Ecto neural progenitor cell (in vitro differentiated cells): ENCODE measurements around the gene EPS15.
"Not testable (repeated sequence)": the region's sequence is repeated elsewhere in the genome, so short reads cannot be mapped to it uniquely, and the experiment has no call there.

Experiments
- DNase-seq: peaks from one replicate; pipeline ENCODE4 v3.0.0-alpha.2; 2018; ENCODE audit warnings: low spot score

The EPS15 gene

DNA sequence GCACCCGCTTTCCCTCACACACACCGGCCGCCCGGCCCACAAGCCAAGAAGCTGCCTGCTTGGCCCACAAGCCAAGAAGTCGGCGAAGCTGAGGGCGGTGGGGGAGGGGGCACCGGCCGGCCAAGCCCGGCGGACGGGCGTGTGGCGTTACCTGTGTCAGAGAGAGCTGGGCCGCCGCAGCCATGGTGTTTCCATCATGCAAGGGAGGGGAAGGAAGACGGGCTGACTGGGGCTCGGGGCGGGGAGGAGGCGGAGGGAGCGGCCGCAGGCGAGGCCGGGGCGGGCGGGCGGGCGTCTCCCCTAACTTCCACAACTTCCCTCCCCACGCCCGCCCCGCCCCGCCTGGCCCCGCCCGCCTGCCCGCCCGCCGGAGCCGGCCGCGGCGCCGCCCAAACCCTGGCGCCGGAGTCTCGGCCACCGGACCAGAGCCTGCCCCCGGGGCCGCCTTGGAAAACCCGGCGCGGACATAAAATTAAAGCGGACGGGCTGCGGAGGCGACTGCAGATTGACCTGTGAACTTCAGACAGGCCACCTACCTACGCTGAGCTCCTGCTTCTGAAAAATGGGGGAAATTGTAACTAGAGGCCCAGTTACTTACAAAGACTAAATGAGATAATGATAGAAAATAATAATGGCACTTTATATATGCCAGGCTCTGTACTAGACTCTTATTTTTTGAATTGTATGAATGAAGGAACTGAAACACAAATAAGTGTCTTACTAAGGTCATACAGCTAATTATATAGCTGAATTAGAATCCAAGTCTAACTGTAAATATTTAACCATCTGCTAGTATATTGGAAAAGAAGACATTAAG is at the start of gene EPS15:
EPS15 (minus strand) TSS at position 219 of the 817 bp plus-strand sequence; CDS start at position 184, 35 bp downstream.
- peak; percentile 94 for DNase-seq

DNA sequence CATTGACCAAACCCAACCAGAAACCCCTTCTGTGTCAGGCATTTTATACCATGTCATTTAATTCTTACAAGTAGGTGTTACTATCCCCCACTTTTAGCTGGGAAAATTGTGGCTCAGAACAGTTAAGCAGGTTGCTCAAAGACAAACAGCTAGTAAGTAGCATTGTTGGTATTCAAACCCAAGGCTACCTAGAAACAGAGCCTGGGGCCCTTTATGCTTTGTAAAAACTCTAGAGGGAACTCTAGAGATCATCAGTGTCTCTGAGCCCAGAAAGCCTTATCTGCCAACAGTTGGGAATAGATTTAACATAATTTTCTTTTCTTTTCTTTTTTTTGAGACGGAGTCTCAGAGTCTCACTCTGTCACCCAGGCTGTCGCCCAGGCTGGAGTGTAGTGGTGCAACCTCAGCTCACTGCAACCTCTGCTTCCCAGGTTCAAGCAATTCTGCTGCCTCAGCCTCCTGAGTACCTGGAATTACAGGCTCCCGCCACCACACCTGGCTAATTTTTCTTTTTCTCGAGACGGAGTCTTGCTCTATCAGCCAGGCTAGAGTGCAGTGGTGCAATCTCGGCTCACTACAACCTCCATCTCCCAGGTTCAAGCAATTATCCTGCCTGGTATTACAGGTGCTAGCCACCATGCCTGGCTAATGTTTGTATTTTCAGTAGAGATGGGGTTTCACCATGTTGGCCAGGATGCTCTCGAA is 49.3 kb upstream of the EPS15 start:
- DNase-seq, result no peak

DNA sequence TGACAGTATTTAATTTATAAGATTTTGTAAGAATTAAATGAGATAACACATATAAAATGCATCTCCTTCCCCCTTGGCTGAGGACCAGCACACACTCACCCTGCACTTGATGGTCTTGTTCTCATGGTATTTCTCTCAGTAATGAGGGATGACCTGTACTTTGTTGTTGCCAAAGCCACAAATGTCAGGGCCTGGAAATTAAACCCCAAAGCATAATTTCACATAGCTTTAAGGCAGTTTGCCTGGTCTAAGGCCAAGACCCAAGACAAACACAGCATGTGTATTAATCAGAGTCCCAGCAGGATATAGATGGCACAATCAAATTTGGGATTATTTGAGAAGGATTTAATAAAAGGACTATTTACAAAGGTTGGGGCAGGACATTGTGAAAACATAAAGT is 48.6 kb upstream of the EPS15 start:
- DNase-seq, result no peak

DNA sequence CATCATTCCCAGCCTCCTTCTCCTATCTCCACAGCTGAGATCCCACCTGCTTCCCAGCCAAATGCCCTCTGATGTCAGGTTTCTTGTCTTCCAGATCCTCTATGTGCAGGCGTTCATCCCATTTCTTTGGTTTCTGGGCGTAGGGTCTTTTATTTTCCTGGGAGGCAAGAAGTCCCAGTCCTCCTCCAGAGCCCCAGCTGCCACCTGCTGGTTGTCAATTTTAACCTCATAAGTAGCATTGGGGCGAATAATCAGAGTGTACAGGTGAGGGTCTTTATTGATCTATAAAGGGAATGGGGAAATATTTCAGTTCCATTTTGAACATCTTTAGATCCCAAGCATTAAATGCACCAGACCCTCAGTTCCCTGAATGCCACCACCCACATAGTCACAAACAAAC is 47.2 kb upstream of the EPS15 start:
- DNase-seq, result no peak

DNA sequence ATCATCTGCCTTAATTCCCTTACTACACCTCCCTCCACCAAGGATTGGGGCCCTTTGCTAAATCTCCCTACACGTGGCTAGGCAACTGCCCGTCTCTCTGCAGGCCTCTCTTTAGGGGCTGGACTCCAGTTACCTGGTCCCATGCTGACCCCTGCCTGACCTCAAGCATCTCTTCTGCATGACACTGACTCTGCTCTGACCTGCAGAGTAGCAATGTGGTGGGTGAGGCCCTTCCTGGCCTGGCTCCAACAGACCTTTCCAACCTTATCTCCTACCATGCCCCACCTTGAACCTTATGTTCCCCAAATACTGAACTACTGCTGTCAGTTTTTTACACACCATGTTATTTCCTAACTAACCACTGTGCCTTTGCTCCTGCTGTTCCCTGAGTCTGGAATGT is 45.9 kb upstream of the EPS15 start:
- no peak for DNase-seq

DNA sequence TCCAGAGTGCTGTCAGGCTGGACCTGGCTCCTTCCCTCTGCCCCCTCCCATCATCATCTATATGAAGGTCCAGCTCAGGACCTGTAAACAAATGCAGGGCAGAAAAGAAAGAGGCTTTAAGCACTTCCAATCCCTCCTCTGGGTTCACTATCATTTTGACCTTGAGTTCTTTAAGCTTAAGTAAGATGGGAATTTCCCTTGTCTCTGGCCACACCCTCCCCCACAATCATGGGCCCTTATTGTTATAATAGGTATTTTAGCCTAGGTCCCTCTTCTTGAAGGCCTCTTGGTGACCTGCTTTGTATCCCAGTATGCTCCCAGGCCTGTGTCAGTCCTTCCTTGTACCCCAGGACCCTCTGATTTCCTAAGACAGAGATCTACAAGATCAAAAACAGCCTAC is 45.1 kb upstream of the EPS15 start:
- DNase-seq, result no peak

DNA sequence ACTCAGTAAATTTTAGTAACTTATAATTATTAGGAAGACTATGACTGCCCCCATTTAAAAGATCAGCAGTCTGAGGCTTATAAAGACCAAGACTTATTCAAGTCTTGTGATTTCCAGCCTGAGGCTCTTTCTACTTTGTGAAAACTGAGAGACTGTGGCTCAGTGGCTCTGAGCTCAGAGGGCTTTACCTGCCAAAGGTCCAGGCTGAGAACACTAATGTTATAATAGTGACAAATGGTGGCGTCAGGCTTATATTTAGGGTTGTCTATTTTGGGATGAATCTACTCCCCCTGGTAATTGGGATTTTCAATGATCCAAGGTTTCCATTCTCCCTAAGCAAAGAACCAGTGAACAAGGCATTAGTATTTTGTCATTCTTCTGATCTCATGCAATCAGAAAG is 42.6 kb upstream of the EPS15 start:
- DNase-seq, result no peak

DNA sequence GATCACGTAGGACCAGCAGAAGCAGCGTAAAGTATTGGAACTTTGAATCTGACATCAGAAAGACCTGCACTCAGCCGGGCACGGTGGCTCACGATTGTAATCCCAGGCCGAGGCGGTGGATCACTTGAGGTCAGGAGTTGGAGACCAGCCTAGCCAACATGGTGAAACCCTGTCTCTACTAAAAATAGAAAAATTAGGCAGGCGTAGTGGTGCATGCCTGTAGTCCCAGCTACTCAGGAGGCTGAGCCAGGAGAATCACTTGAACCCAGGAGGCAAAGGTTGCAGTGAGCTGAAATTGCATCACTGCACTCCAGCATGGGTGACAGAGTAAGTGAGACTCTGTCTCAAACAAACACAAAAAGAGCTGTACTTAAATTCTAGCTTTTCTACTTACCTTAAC is 41.8 kb upstream of the EPS15 start:
- not testable (repeated sequence) for DNase-seq

DNA sequence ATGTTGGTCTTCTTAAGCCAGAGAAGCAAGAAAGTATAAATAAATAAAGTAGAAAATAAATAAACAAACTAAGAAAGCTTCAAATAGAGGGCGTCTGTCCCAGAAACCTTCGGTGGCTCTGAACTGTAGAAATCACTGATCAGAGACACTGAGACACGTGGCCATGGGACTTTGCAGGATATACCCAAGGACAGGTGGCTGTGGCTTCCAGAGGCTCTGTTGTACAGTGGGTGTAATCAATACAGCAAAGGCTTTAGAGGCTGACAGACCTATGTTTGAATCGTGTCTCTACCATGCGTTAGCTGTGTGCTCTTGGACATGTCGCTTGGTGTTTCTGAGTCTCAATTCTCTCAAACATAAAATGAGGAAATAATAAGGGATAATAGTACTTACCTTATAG is 41.0 kb upstream of the EPS15 start:
- DNase-seq, result no peak

DNA sequence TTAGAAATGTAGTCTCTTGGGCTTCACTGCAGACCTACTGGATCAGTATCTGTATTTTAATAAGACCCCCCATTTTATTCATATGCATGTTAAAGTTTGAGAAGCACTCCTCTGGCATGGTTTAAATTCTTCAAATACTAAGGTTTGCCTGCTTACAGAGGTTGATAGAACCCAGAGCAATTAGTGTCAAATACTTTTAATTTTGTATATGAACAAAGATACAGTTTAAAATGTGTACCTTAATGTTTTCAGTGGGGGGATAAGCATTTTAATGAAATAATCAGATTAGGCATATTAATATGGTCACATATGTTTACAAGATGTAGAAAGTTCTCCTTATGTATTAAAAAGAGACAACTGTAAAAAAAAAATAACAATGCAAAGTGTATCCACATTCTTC is 40.4 kb upstream of the EPS15 start:
- no peak for DNase-seq

DNA sequence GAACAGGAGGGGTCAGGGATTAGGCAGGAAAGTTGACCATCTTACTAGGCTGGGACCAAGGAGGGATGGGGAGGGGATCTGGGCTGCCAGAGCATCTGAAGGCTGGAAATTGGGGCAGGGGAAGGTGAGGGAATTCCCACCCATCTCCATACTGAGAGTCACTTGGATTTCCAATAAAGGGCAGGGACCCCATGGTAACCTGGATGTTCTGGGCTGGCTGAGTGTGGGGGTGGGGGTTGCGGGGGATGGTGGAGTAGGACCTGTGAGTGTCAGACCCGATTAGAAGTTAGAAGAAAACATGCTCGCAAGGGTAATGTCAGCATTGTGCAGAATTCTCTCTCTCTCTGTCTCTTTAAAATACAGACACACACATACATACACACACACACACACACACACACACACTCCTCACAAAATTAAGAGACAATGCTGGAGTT is 40.0 kb upstream of the EPS15 start:
- no peak for DNase-seq

DNA sequence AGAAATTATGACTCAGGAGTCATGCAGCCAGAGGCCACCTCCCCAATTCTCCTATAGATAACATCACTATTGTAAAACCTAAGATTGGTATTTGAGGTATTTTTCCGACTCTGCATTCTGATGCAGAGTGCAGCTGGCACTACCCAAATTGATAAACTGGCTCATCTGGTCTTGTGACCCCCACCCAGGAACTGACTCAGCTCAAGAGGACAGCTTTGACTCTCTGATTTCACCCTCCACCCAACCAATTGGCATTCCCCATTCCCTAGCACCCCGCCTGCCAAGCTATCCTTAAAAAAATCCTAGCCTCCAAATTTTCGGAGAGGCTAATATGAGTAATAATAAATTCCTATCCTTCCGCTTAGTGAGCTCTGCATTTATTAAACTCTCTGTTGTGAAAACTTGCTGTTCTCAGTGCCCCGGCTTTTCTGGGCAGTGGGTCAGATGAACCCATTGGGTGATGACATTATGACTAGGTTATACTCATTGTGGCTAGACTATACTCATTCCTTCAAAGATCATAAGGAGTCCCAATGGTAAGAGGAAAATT is 39.4 kb upstream of the EPS15 start:
- no peak for DNase-seq

DNA sequence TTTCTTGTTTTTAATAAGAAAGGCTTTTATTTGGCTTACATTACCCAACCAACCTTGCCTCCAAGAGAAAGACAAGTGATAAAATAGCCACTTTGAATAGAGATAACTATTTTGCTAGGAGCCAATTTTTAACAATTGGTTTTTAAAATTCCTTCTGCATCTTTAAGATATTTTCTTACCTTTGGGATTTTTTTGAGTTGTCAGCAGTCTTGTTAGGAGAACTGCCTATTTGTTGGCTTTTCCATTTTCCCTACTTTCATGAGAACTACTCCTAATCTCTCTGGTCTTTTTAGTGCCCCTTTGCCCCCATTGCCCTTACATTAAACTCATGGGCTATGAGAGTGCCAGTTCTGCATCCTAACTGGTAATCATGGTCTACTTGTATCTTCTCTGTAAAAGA is 38.1 kb upstream of the EPS15 start:
- DNase-seq, result no peak

DNA sequence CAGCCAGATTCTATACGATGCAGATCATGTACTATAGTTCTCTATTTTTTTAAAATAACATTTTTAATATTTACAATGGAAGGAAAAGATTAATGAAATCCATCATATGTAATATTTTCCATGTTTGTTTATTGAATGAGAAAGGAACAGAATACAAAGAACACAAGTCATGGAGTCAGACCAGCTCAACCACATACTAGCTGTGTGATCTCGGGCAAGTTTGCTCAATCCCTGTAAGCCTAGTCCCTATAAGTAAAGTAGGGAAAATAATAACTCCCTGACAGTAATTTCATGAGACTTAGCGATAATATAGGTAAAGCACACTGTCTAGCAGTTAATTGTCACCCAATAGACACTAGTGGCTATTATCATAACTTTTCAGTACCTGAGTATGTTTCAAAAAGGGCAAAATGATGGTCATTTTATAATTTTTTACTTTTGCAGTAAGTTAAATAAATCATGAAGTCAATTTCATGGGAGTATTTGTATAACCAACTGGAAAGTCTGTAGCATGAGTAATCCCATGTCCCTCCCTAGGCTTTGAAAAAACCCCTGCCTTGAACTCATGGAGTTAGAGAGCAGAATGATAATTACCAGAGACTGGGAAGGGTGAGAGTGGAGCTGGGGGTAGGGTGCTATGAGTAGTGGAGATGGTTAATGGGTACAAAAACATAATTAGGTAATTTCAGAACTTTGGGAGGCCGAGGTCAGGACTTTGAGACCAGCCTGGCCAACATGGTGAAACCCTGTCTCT is 37.0 kb upstream of the EPS15 start:
- no peak for DNase-seq

DNA sequence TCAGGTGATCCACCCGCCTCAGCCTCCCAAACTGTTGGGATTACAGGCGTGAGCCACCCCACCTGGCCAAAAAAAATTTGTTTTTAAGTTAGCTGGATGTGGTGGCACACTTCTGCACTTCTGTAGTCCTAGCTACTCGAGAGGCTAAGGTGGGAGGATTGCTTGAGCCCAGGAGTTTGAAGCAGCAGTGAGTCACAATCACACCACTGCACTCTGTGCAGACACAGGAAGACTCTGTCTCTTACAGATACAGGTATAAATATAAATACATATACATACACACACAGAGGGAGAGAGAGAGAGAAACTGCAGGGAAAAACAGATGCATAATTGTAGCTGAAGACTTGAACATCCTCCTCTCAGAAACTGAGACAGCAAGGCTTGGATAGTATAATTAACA is 34.8 kb upstream of the EPS15 start:
- DNase-seq, result no peak

DNA sequence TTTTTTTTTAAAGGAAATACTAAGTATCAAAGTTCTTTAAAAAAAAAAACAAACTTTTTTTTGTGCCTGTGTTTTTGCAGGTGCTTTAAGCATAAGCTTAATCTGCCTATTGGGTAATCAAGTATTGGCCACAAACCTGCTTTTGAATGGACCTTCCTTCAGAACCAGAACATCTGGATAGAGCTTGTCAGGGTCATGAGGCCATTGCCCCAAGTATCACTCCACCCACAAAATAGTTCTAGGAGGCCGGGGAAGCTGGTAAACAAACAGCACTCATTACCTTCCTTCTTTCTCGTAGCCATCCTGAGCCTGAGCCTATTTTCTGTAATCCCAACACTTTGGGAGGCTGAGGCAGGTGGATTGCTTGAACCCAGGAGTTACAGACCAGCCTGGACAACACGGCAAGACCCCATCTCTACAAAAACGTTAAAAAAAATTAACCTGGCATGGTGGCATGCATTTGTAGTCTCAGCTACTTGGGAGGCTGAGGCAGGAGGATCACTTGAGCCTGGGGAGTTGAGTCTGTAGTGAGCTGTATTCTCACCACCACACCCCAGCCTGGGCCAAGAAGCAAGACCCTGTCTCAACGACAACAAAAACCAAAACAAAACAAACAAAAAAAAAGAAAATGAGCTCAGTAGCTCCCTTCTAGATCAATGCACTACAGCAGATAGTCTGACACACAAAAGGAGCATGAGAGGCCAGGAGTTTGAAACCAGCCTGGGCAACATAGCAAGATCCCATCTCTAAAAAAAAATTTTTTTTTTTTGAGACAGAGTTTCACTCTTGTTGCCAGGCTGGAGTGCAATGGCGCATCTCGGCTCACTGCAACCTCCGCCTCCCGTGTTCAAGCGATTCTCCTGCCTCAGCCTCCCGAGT is 34.1 kb upstream of the EPS15 start:
- DNase-seq, result no peak

DNA sequence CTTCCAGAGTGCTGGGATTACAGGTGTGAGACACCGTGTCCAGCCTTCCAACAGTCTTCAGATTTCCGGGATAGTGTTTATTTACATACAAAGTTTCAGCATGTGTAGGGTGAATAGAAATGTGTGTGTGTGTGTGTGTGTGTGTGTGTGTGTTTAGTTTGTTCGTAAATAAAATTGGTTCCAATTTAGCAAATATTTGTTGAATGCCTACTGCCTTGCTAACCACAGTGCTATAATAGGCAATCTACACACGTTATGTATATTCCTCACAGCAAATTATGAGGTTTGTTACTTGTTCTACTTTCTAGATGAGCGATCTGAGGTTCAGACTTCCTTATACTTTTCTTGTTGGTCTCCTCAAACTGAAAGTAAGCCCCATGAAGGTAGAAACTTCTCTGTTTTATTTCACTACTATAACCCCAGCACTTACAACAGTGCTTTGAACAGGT is 32.8 kb upstream of the EPS15 start:
- DNase-seq, result no peak

DNA sequence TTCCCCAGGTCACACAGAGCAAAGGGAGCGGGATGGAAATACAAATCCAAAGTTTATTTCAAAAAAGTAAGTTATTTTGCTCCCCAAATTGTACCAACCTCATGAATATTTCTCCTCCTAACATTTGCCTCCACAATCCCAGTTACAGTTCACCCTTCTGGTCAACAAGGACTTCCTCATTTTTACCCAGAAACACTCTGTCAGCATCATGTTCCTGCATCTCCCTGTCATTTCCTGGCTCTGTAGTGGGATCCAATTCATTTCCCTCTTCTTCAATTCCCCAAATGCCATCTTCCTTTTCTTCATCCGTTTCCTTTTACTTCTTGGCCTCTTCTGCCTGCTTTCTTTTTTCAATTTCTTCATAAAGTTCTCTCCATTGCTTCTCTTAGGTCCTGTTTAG is 32.0 kb upstream of the EPS15 start:
- DNase-seq, result no peak

DNA sequence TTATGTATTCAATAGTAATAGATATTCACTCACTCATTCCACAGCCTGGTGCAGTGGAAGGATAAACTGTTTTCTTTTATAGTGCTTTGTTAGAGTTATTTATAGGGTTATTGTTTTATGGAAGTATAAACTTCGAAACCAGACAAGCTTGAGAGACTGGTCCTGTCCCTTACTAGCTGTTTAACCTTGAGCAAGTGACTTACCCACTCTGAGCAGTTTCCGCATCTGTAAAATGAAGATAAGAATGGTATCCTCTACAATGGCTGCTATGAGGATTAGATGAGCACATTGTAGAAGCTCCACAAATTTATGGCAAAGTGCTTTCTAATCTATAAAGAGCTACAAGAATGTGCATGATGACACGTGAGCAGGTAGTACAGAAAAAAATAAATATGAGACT is 30.8 kb upstream of the EPS15 start:
- DNase-seq, result no peak

DNA sequence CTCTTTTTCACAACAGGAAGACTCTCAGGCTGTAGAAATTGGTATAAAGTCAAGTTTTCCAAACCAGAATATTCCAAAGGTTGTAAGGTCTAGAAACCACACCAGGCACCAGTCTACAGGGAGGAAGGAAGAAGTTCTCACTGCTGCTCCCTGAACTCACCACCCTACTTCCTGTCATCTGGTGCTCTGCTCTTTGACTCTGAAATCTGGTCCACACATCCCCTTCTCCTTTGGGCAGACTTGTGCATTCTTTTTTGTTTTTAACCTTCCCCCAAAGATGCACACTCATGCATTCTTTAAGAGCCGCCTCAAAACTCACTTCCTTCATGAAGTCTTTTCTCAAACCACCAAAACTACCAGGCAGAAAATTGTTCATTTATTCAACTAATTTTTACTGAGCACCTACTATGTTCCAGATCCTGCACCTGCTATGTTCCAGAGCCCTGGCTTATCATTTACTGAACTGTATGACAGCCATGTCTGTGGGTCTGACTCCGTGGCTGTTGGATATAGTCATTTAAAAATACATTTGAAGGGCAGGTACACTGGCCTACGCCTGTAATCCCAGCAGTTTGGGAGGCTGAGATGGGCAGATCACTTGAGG is 30.1 kb upstream of the EPS15 start:
- DNase-seq, result no peak

DNA sequence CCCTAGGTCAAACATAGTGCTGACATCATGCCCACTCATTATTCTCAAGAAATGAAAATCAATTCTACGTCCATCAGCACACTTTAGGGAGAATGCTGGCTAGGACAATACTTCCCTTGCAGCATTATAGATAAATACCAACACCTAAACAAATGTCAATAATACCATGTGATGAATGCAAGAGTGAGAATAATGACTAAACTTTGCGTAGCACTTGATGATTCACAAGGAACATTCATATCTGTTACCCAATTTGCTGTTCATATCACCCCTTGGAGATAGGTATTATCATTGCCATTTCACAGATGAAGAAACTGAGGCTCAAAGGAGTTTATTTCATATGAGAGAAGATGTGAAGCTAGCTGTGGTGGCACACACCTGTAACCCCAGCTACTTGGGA is 24.8 kb upstream of the EPS15 start:
- DNase-seq, result no peak
